ENCODE data around the gene METRN.
"Not testable (repeated sequence)": the region's sequence is repeated elsewhere in the genome, so short reads cannot be mapped to it uniquely, and the experiment has no call there.

METRN gene

GRCh38 chr16:733382-734207 is 18.7 kb downstream of the METRN start:
- DNase-seq = no peak

- DNase-seq = peak in 1 of 58 donors; percentile 61
Measured at GRCh38 chr16:734208-734980, 19.5 kb downstream of the METRN start.

- DNase-seq = no peak
Measured at GRCh38 chr16:734981-735881, 20.3 kb downstream of the METRN start.

GRCh38 chr16:735982-736453 is 21.1 kb downstream of the METRN start:
- DNase-seq = no peak

GRCh38 chr16:736936-737481 is 22.1 kb downstream of the METRN start:
- no peak for DNase-seq

DNA sequence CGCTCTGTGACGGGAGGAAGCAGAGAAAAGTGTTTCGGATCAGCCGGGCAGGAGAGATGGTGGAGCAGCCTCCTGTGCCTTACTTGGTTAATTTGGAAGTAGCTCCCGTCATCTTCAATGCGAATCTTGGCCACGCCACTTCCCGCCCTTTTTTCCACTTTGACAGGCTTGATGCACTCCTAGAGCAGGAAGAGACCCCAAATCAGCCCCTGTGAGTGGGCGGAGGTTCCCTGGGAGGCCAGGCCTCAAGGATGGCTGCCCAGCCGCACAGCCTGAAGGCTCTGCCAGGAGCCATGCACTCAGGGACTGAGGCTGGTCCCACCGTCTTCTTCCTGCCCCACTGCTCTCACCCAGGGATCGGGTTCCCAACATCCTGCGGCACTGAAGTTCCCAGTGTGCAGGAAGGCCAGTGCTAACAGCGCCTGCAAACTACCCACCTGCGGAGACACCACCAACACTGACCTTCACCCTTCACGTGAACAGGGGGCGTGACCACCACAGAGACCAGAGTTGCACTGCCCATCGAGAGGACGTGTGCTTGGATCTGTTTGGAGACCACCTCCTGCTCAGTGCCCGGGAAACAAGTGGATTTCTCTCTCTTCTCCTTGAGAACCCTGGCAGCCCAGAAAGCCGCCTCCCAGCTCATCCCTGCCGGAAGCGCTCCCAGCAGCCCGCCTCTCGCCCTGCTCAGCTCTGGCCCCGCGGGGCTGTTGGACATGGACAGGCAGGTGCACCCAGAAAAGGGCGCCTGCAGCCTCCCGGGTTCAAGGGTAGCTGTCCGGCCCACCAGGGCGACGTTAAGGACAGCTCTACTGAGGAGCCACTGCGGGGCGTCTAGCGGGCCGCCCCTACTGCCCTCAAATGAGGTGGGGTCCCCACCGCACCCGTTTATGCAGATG is 24.9 kb downstream of the METRN start:
- no peak for DNase-seq

DNA sequence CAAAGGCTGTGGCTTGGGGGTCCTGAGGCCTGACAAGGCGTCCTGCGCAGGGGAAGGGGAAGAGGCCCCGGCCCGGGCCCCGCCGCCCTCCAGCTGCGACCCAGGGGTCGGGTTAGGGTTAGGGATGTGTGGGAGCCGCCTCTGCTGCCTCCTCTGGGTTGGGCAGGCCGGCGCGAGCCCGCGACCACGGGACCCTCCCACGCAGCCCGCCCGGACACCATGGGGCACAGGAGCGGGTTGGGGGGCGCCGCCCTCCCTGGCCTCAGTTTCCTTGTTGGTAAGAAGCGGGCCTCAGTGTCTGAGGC is 25.5 kb downstream of the METRN start:
- no peak for DNase-seq

DNA sequence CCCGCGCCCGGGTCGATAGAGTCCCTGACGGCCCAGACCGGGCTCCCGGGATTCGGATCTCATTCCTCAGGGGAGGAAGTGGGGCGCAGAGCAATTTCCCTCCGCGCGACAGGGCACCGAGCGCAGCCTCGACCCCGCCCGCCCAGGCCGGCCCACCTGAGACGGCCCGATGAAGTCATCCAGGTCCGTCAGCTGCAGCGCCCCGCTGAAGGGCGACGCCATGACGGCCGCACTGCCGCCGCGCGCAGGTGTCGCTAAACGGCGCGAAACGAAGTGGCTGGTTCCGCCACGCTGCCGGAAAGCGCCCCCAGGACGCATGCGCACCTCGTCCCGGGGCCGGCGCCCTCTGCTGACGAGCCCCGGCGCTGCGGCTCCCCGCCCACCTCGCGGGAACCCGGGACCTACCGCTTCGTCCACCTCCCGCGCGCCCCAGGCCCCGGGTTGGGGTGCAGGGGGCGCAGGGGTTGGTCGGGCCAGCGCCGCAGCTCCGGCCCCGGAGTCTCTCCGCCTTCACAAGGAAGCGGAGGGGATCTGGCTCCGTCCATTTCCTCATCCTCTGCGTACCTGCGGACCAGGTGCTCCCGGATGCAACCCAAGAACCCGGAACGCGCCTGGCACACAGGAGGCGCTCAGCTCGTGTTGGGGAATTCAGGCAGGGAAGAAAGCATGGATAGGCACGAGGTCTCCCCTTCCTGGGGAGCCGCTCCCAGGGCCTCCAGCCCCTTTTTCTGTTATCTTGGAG is 26.0 kb downstream of the METRN start, which contains the start of gene CIAO3:
CIAO3 (minus strand) TSS at position 234 of the 742 bp plus-strand sequence; CDS start at position 222, 12 bp downstream.
- peak in 57 of 58 donors; percentile 16 to 90 (median 80) for DNase-seq

GRCh38 chr16:741986-742629 is 27.2 kb downstream of the METRN start:
- DNase-seq = no peak

GRCh38 chr16:742894-743293 is 28.0 kb downstream of the METRN start:
- not testable (repeated sequence) for DNase-seq

DNA sequence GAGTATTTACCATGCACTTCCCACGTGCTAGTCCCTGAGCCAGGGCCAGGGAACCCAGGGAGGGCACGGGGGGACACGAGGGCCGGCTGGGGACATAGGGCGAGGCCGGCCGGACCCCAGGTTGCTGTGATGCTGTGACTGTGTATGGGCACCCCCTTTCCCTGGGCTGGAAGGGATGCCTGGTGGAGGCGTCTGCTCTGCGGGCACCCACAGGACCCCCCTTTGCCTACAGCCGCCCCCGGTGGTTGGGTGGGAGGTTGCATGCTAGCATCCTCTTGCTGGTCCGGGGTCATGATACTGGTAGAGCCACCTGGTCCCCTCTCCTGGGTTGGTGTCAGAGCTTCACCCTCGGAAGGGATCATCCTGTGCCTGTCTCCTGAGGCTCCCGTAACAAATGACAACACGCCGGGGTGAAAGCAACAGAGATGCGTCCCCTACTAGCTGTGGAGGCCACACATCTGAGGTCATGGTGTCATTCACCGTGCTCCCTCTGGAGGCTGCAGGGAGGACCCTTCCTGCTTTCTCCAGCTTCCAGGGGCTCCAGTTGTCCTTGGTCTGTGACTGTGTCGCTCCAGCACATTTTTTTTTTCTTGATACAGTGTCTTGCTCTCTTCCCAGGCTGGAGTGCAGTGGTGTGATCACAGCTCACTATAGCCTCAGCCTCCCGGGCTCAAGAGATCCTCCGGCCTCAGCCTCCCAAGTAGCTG is 29.0 kb downstream of the METRN start:
- DNase-seq = no peak

DNA sequence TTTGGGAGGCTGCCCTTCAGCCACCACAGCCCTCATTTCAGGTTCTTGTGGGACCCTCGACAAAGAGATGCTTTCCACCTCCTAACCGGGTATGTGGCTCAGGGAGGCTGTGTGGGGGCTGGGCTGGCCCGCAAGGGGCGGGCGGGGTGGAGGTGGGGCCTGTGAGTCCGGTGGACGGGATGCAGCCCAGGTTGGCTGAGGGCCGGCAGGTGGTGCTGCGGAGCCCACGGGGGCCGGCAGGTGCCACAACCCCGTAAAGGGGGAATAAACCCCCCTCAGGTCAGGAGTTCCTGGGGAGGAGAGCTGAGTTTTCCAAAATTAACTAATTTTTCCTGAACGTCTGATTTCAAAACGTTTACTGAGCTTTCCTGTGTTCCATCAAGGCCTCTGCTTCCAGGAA is 30.8 kb downstream of the METRN start:
- no peak for DNase-seq

GRCh38 chr16:746637-747036 is 31.7 kb downstream of the METRN start:
- DNase-seq = no peak

DNA sequence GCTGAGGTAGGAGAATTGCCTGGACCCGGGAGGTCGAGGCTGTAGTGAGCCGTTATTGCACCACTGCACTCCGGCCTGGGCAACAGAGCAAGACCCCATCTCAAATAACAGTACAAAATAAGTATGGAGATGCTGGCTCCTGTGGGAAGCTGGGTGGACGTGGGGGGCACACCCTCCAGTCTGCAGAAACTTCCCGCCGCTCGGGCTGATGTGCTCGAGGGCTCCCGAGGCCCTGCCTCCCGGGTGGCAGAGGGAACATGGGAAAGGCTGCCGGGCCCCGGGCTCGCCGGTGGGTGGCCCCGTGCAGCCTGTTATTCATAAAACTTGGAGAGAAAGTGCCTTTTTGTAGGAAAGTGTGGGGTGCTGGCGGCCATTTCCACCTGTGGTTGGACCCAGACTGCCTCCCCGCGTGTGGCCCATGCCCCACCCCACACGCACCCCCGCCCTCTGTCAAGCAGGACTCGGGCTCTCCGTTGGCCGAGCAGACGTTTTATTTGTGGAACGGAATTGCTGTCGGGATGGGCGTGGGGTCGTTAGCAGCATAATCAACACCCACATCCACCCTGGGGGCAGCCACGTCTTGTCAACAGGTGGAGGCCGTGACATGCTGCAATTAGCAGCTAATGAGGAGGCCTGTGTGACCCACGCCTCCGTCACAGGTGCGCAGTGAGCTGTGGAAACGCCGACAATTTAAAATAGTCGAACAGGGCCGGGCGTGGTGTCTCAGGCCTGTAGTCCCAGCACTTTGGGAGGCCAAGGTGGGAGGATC is 33.2 kb downstream of the METRN start:
- DNase-seq = no peak

GRCh38 chr16:749010-749409 is 34.1 kb downstream of the METRN start:
- DNase-seq = no peak

GRCh38 chr16:750485-750884 is 35.6 kb downstream of the METRN start:
- DNase-seq = no peak

Data from anterior cingulate cortex (tissue), 58 donors.